K562 (cell line): ENCODE measurements around the gene SFXN2.

ENCODE experiments used
- CTCF ChIP-seq, 3 experiments: IDR thresholded peaks in 2 of 3; conservative IDR thresholded peaks in 1 of 3; 2 replicates each; pipeline ENCODE4 v1.5.1; 2011 to 2012; ENCODE audit warnings: low read length in 3 of 3, mild to moderate bottlenecking in 3 of 3, control low read depth in 2 of 3, improper control_type of control experiment in 1 of 3, inconsistent platforms in 1 of 3, low read depth in 1 of 3, mixed read lengths in 1 of 3, moderate library complexity in 1 of 3; ENCODE audit not compliant: insufficient read depth in 2 of 3
- HNRNPL ChIP-seq: fragments of 200-400 bp; formaldehyde crosslinking; IDR thresholded peaks from 2 replicates; pipeline ENCODE4 v1.6.1; 2017; ENCODE audit warnings: low read depth, mild to moderate bottlenecking, low read length
- HOXB6 ChIP-seq: fragments of 250-450 bp; sonication (Bioruptor Pico); IDR thresholded peaks from 2 replicates; pipeline ENCODE4 v1.5.1; 2022; ENCODE audit warnings: mild to moderate bottlenecking, borderline replicate concordance
- NCOA1 ChIP-seq: fragments of 450-650 bp; IDR thresholded peaks from 2 replicates; pipeline ENCODE4 v1.6.1; 2016; ENCODE audit warnings: low read depth
- POLR2A ChIP-seq: fragments of 450-650 bp; conservative IDR thresholded peaks from 2 replicates; pipeline ENCODE4 v1.6.1; 2016
- RBM17 ChIP-seq: fragments of 200-400 bp; formaldehyde crosslinking; IDR thresholded peaks from 2 replicates; pipeline ENCODE4 v1.6.1; 2017; ENCODE audit warnings: low read depth, mild to moderate bottlenecking, low read length, borderline replicate concordance
- ZC3H8 ChIP-seq: fragments of 450-650 bp; IDR thresholded peaks from 2 replicates; pipeline ENCODE4 v1.6.1; 2017
- ZNF274 ChIP-seq: IDR thresholded peaks from 2 replicates; pipeline ENCODE4 v1.6.1; 2011; ENCODE audit warnings: low read depth, mild to moderate bottlenecking, low read length, moderate library complexity, borderline replicate concordance
- ZNF277 ChIP-seq: fragments of 250-450 bp; sonication (Bioruptor Pico); IDR thresholded peaks from 2 replicates; pipeline ENCODE4 v1.8.0; 2022; ENCODE audit warnings: inconsistent platforms, mild to moderate bottlenecking, moderate library complexity, borderline replicate concordance
- TF ChIP-seq, protein P1 (sequence below): sonication (generic); formaldehyde crosslinking; IDR thresholded peaks from 2 replicates; pipeline ENCODE4 v1.9.0; 2022; ENCODE audit warnings: mild to moderate bottlenecking, missing genetic modification reagents
- TF ChIP-seq, protein P2 (sequence below): fragments of 250-450 bp; sonication (Bioruptor Pico); IDR thresholded peaks from 2 replicates; pipeline ENCODE4 v1.5.0; 2020; ENCODE audit warnings: mild to moderate bottlenecking, borderline replicate concordance

DNA sequence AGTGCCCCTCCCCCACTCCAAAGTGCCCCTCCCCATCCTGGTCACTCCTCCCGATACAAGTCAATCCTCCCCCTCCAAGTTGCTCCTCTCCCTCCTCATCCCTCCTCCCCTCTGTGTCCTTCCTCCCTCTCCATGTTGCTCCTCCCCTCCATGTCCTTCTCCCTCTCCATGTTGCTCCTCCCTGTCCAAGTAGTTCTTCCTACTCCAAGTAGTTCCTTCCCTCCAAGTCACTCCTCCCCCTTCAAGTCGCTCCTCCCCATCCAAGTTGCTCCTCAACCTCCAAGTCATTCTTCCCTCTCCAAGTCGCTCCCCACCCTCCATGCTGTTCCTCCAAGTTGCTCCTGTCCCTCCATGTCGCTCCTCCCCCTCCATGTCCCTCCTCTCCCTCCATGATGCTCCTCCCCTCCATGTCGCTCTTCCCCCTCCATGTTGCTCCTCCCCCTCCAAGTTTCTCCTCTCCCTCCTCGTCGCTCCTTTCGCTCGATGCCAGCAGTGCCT is 20.7 kb downstream of the SFXN2 start:
- TF ChIP-seq ZNF274 (no peak), CTCF (IDR thresholded peaks at IDR 0.05 in 2 of 3, conservative IDR thresholded peaks at IDR 0.05 in 1 of 3; ENCODE audit: insufficient read depth in 2 of 3, low read depth in 1 of 3, low read length in 3 of 3) (no peak), HOXB6 (CRISPR knock-in tag) (no peak), RBM17 (no peak), HNRNPL (no peak), ZNF277 (no peak), POLR2A (0 out of 2 replicates have a peak, but pooled peaks have one; percentile 30), NCOA1 (no peak), ZC3H8 (no peak)
- TF ChIP-seq, protein P1, sequence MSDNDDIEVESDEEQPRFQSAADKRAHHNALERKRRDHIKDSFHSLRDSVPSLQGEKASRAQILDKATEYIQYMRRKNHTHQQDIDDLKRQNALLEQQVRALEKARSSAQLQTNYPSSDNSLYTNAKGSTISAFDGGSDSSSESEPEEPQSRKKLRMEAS (CRISPR knock-in tag), result no peak
- TF ChIP-seq, protein P2, sequence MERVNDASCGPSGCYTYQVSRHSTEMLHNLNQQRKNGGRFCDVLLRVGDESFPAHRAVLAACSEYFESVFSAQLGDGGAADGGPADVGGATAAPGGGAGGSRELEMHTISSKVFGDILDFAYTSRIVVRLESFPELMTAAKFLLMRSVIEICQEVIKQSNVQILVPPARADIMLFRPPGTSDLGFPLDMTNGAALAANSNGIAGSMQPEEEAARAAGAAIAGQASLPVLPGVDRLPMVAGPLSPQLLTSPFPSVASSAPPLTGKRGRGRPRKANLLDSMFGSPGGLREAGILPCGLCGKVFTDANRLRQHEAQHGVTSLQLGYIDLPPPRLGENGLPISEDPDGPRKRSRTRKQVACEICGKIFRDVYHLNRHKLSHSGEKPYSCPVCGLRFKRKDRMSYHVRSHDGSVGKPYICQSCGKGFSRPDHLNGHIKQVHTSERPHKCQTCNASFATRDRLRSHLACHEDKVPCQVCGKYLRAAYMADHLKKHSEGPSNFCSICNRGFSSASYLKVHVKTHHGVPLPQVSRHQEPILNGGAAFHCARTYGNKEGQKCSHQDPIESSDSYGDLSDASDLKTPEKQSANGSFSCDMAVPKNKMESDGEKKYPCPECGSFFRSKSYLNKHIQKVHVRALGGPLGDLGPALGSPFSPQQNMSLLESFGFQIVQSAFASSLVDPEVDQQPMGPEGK (CRISPR knock-in tag), result no peak
